PFSK-1 (cell line): ENCODE data around the gene ST7L.

Experiments used
- FOXP2 ChIP-seq: optimal IDR thresholded peaks from 2 replicates; pipeline ENCODE3; 2011; ENCODE audit warnings: borderline replicate concordance, control low read depth, inconsistent platforms; ENCODE audit not compliant: insufficient read depth; ENCODE audit errors: extremely low read length, extremely low read depth
- POLR2AphosphoS5 ChIP-seq: IDR thresholded peaks from 2 replicates; pipeline ENCODE4 v1.6.1; 2012; ENCODE audit warnings: low read depth, mild to moderate bottlenecking, control low read depth, low read length, moderate library complexity
- REST ChIP-seq, 2 experiments: IDR thresholded peaks; 2 replicates each; pipeline versions ENCODE4 v1.6.1 to v1.8.0; 2011 to 2012; ENCODE audit warnings: low read depth in 2 of 2, low read length in 2 of 2, control low read depth in 1 of 2, inconsistent platforms in 1 of 2, mild to moderate bottlenecking in 1 of 2, moderate library complexity in 1 of 2; ENCODE audit not compliant: insufficient read depth in 1 of 2
- SIN3A ChIP-seq: IDR thresholded peaks from 2 replicates; pipeline ENCODE4 v1.6.1; 2012; ENCODE audit warnings: mild to moderate bottlenecking, low read length, moderate library complexity, borderline replicate concordance; ENCODE audit not compliant: insufficient read depth
- TAF1 ChIP-seq: IDR thresholded peaks from 2 replicates; pipeline ENCODE4 v1.6.1; 2012; ENCODE audit warnings: low read length, control low read depth, borderline replicate concordance; ENCODE audit not compliant: insufficient read depth

Gene ST7L

DNA sequence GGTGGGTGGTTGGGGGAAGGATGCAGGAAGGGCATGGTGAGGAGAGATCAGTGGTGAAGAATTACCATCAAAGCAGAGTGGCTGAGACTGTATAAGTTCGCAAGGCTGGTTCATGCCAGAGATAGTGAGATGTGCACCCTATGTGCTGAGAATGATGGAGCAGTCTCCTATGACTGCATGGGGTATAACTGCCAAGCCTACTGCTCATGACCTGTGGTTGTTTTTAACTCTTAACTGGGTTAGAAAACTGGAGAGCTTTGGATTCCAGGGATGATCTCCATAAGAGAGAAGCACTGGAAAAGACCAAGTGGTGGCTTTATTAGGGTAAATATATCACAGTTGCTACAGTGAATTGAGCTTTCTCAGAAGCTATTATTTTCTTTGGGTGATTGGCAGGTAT is 94.0 kb downstream of the ST7L start:
- TF ChIP-seq SIN3A (no peak), TAF1 (no peak), POLR2AphosphoS5 (no peak), FOXP2 (no peak), REST (IDR thresholded peaks at IDR 0.05; ENCODE audit: insufficient read depth in 1 of 2, low read depth in 2 of 2, low read length in 2 of 2) (no peak)

DNA sequence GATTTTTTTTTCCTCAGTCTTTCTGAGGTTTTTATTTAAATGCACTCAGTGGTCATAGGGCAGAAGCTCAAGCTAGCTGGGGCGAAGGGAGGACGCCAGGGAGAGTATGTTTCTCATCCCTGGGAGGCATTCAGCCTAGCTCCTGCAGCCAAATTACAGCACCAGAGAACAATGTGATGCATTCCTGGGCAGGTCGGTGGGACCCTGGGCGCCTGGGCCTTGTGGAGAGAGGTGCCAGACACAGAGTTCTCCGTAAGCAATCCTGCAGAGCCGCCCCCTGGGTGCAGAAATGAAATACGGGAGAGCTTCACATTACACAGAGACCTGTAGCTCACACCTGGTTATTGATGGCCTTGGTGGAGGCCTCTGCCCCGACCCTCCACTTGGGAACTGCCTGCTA is 94.7 kb downstream of the ST7L start:
- TF ChIP-seq REST (IDR thresholded peaks at IDR 0.05; ENCODE audit: insufficient read depth in 1 of 2, low read depth in 2 of 2, low read length in 2 of 2) (no peak), POLR2AphosphoS5 (no peak), TAF1 (no peak), SIN3A (no peak), FOXP2 (no peak)

DNA sequence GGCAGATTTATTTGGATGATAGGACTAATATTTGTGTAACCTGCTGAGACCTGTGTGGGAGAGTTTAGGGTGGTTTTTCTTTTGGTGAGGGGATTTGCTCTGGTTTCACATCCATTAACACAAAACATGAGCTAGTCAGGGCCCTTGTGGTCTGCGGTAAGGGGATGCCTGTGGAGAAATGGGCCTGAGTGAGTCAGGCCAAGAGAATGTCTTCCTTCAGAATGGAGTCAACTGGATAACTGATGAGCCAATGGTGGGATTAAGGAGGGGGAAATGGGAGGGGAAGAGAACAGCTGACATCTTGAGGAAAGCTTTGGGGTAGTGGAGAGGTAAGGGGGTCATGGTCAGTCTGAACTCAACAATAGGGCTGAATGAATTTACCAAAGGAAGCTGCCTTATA is 96.3 kb downstream of the ST7L start:
- TF ChIP-seq REST (IDR thresholded peaks at IDR 0.05; ENCODE audit: insufficient read depth in 1 of 2, low read depth in 2 of 2, low read length in 2 of 2) = no peak
- no peak for TF ChIP-seq SIN3A
- no peak for TF ChIP-seq FOXP2
- no peak for TF ChIP-seq TAF1
- no peak for TF ChIP-seq POLR2AphosphoS5

- TF ChIP-seq REST (IDR thresholded peaks at IDR 0.05; ENCODE audit: insufficient read depth in 1 of 2, low read depth in 2 of 2, low read length in 2 of 2) = no peak
- no peak for TF ChIP-seq POLR2AphosphoS5
- TF ChIP-seq SIN3A = no peak
- no peak for TF ChIP-seq FOXP2
Observed at GRCh38 chr1:112520166-112520565, 98.8 kb downstream of the ST7L start.

DNA sequence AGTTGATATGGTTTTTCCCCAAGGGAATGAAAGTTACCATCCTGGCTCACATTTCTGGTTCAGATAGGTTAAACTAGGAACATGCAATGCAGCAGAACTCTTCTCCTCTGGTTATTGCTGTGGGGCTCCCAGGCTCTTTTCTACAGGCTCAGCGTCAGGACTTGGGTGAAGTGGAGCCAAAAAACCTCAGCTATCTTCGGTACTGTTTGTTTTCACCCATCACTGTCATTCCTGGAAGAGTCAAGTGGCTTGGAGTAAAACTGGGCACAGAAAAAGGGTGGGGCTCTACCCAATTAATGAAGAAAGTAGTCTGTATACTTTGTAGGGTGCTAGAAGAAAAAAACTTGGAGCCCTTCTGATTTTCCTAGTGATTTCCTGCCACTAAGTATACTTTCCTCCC is 100.8 kb downstream of the ST7L start:
- TF ChIP-seq POLR2AphosphoS5 = no peak
- TF ChIP-seq FOXP2 = no peak
- no peak for TF ChIP-seq TAF1
